Natural killer cell (primary cell): Measurements from ENCODE around the gene PDE8A. TPM values are rescaled to one million over a fixed set of nuclear protein-coding genes. Genes with fewer than 3 reads are reported as not detected.

Experiments
- ATAC-seq, 3 donors: fragments of 150-1000 bp in 2 of 3; fragments of 200-7000 bp in 1 of 3; cut with Tn5 transposase; 1 replicate in 1 of 3; 2 replicates in 2 of 3; pipeline ENCODE4 v1.10.0; 2021; ENCODE audit warnings: mild to moderate bottlenecking in 2 of 3, moderate library complexity in 2 of 3
- DNase-seq, 2 donors: peaks; one replicate each; pipeline versions ENCODE4 v3.0.0 to v3.0.0-alpha.2; 2013 to 2021; ENCODE audit warnings: mixed read lengths in 1 of 2
- H3K27ac ChIP-seq: one replicate; pipeline ENCODE4 v1.5.1; 2013; ENCODE audit warnings: mild to moderate bottlenecking, low read length
- H3K27me3 ChIP-seq: one replicate; pipeline ENCODE4 v1.6.1; 2013; ENCODE audit warnings: low read length; ENCODE audit not compliant: control insufficient read depth, insufficient read depth
- H3K36me3 ChIP-seq: one replicate; pipeline ENCODE4 v1.6.1; 2013; ENCODE audit warnings: low read length; ENCODE audit not compliant: control insufficient read depth, insufficient read depth
- H3K4me1 ChIP-seq: one replicate; pipeline ENCODE4 v1.6.1; 2013; ENCODE audit warnings: low read length; ENCODE audit not compliant: control insufficient read depth, insufficient read depth
- H3K4me3 ChIP-seq: one replicate; pipeline ENCODE4 v1.5.1; 2013; ENCODE audit warnings: low read length
- H3K9me3 ChIP-seq: one replicate; pipeline ENCODE4 v1.6.1; 2013; ENCODE audit warnings: low read length; ENCODE audit not compliant: control insufficient read depth, insufficient read depth
- H3K27ac Mint-ChIP-seq, 2 donors: one replicate each; pipeline ENCODE4 v1.8.0; 2022; ENCODE audit warnings: mild to moderate bottlenecking in 2 of 2, mixed read lengths in 2 of 2, moderate library complexity in 1 of 2
- H3K27me3 Mint-ChIP-seq, 2 donors: one replicate each; pipeline ENCODE4 v1.8.0; 2022; ENCODE audit warnings: low read depth in 2 of 2, mixed read lengths in 2 of 2
- H3K36me3 Mint-ChIP-seq: one replicate; pipeline ENCODE4 v1.8.0; 2022; ENCODE audit warnings: mixed read lengths
- H3K4me1 Mint-ChIP-seq, 2 donors: one replicate each; pipeline ENCODE4 v1.8.0; 2022; ENCODE audit warnings: mixed read lengths in 2 of 2
- H3K4me3 Mint-ChIP-seq: one replicate; pipeline ENCODE4 v1.8.0; 2022; ENCODE audit warnings: mild to moderate bottlenecking, moderate library complexity, mixed read lengths
- H3K9me3 Mint-ChIP-seq, 2 donors: one replicate each; pipeline ENCODE4 v1.8.0; 2022; ENCODE audit warnings: mixed read lengths in 2 of 2
- WGBS: methylation state at CpG from one replicate; pipeline ENCODE4 v1.1.7; 2013; ENCODE audit warnings: missing lambda C conversion rate; ENCODE audit not compliant: insufficient coverage; 5-methylcytosine and 5-hydroxymethylcytosine counted together
- intact Hi-C: fragments of 100-400 bp; cut with micrococcal nuclease; formaldehyde crosslinking; loops from one replicate; pipeline ENCODE4 v1.14.2; 2022
- total RNA-seq, 4 donors: library from RNA; stranded (reverse); fragments of 120-200 nt in 1 of 4; gene quantifications; one replicate each; pipeline versions ENCODE4 v1.2.3 to v1.2.4, GENCODE V29; 2013 to 2022
- TF ChIP-seq, protein P1 (sequence below): fragments of 200-600 bp; IDR thresholded peaks from one replicate; pipeline ENCODE4 v1.8.0; 2022; ENCODE audit warnings: antibody characterized with exemption

Gene PDE8A
- total RNA-seq, 3 donors from 2014 or later (not counting 1 experiment from before 2014, with no cell fraction given), result 21.0 to 24.2 (median 23.8) TPM

DNA sequence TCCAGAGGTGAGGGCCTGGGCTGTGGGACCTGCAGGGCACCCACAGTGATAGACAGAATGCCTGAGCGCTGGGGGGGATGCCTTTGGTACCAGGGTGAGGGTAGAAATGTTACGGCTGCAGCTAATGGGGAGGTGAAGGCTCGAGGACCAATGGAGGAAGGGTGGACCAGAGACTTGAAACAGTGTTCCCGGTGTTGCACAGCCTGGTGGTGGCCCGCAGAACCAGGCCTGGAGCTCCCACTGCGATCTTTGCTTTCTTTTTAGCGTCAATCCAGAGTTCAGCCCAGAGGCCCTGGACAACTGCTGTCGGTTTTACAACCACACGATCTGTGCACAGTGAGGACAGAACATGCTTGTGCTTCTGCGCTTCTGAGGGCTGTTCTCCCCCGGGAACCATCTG, 36.8 kb upstream of the PDE8A start:
- Histone ChIP-seq H3K4me3 (no peak overlapping the region), H3K36me3 (no peaks in the 10 kb centered on the region), H3K27ac (no peak overlapping the region), H3K27me3 (no peaks in the 10 kb centered on the region), H3K4me1 (no peaks in the 10 kb centered on the region), H3K9me3 (no peaks in the 10 kb centered on the region)
- Mint-ChIP-seq H3K27ac (no peak overlapping the region), H3K4me3 (no peak overlapping the region), H3K27me3 (peaks cover 0 to 9% of the 10 kb centered on the region in 2 donors), H3K9me3 (no peaks in the 10 kb centered on the region), H3K4me1 (peaks cover 0 to 8% of the 10 kb centered on the region in 2 donors), H3K36me3 (no peaks in the 10 kb centered on the region)
- ATAC-seq (no peak), DNase-seq (no peak)
- intact Hi-C loops, result no loop called here
- TF ChIP-seq, protein P1, sequence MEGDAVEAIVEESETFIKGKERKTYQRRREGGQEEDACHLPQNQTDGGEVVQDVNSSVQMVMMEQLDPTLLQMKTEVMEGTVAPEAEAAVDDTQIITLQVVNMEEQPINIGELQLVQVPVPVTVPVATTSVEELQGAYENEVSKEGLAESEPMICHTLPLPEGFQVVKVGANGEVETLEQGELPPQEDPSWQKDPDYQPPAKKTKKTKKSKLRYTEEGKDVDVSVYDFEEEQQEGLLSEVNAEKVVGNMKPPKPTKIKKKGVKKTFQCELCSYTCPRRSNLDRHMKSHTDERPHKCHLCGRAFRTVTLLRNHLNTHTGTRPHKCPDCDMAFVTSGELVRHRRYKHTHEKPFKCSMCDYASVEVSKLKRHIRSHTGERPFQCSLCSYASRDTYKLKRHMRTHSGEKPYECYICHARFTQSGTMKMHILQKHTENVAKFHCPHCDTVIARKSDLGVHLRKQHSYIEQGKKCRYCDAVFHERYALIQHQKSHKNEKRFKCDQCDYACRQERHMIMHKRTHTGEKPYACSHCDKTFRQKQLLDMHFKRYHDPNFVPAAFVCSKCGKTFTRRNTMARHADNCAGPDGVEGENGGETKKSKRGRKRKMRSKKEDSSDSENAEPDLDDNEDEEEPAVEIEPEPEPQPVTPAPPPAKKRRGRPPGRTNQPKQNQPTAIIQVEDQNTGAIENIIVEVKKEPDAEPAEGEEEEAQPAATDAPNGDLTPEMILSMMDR, result no peak
- 90% methylated on average over 11 of the region's 11 CpGs for WGBS

DNA sequence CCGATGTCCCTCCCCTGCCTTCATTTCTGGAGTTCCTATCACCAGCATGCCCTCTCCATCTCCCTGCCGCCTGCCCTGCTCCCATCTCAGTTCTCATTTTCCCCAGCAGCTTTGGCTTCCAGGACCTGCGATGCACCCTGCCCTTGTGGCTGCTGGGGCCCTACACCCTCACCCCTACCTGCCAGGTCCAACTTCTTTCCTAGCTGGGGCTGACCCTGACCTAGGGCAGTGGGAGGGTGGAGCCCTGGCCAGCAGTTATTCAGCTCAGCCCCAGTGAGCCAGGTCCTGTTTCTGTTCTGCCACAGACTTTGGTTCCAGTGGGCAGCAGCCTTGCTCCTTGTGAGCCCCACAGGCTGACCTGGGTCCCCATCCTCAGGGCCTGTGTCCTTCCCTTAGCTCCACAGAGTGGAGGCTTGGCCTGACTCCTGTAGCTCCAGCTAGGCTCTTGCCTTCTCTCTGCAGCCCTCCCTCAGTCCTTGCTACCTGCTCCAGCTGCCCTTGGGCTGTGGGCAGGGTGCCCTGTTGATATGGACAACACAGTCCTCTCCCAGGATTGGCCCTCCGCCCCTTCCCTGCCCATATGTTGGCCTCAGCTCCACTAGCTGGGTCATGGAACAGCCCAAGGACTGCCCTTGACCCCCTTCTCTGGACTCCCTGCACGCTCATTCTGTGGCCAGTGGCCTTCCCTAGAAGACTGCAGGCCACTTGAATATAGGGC, 34.7 kb upstream of the PDE8A start:
- no peak overlapping the region for H3K27ac ChIP-seq
- H3K27me3 ChIP-seq, result no peaks in the 10 kb centered on the region
- peaks cover 0 to 9% of the 10 kb centered on the region in 2 donors for H3K27me3 Mint-ChIP-seq
- no peaks in the 10 kb centered on the region for H3K9me3 ChIP-seq
- H3K4me1 Mint-ChIP-seq, result peaks cover 0 to 8% of the 10 kb centered on the region in 2 donors
- H3K4me3 Mint-ChIP-seq, result no peak overlapping the region
- H3K36me3 ChIP-seq, result no peaks in the 10 kb centered on the region
- no peaks in the 10 kb centered on the region for H3K9me3 Mint-ChIP-seq
- H3K36me3 Mint-ChIP-seq, result no peaks in the 10 kb centered on the region
- ATAC-seq, result no peak
- intact Hi-C loops, result no loop called here
- no peak overlapping the region for H3K27ac Mint-ChIP-seq
- H3K4me1 ChIP-seq, result no peaks in the 10 kb centered on the region
- DNase-seq, result no peak
- no peak overlapping the region for H3K4me3 ChIP-seq
- WGBS, result 79% methylated on average over 5 of the region's 5 CpGs
- TF ChIP-seq, protein P1, result no peak

- 78% methylated on average over 4 of the region's 4 CpGs for WGBS
- H3K27ac Mint-ChIP-seq, result no peak overlapping the region
- no peaks in the 10 kb centered on the region for H3K36me3 Mint-ChIP-seq
- intact Hi-C loops, result no loop called here
- no peak overlapping the region for H3K4me3 Mint-ChIP-seq
- no peak overlapping the region for H3K27ac ChIP-seq
- no peak overlapping the region for H3K4me3 ChIP-seq
- H3K9me3 ChIP-seq, result no peaks in the 10 kb centered on the region
- ATAC-seq, result no peak
- no peaks in the 10 kb centered on the region for H3K4me1 ChIP-seq
- H3K27me3 ChIP-seq, result no peaks in the 10 kb centered on the region
- H3K9me3 Mint-ChIP-seq, result no peaks in the 10 kb centered on the region
- H3K4me1 Mint-ChIP-seq, result peaks cover 0 to 8% of the 10 kb centered on the region in 2 donors
- H3K27me3 Mint-ChIP-seq, result peaks cover 0 to 9% of the 10 kb centered on the region in 2 donors
- no peaks in the 10 kb centered on the region for H3K36me3 ChIP-seq
- DNase-seq, result no peak
- TF ChIP-seq, protein P1, result no peak
Observed at GRCh38 chr15:84947947-84948830, 33.5 kb upstream of the PDE8A start.
